GM12874 (cell line): ENCODE measurements around the gene SCT.

Experiments
- TF ChIP-seq, protein P1 (sequence below): IDR thresholded peaks from 2 replicates; pipeline ENCODE4 v1.5.1; 2011; ENCODE audit warnings: low read depth, mild to moderate bottlenecking, control low read depth, low read length, moderate library complexity; ENCODE audit not compliant: insufficient read depth

Gene SCT

DNA sequence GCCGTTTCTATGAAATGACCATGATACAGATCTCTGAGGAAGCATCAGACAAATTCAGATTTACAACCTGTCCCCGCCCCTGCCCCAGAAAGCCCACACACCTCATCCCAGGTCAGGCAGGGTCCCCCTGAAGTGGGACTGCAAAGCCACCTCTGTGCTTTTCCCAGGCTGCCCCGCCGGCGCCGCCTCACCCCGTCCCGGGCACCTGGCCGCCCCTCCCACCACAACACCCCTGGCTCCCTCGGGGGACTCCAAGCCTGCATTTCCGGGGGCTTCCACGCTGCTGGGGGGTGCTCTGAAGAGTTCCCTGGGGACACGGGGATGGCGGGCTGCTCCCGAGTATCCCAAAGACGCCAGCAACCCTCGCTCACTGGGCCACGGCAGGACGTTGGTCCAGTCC lies 33.3 kb upstream of the SCT start:
- TF ChIP-seq, protein P1, sequence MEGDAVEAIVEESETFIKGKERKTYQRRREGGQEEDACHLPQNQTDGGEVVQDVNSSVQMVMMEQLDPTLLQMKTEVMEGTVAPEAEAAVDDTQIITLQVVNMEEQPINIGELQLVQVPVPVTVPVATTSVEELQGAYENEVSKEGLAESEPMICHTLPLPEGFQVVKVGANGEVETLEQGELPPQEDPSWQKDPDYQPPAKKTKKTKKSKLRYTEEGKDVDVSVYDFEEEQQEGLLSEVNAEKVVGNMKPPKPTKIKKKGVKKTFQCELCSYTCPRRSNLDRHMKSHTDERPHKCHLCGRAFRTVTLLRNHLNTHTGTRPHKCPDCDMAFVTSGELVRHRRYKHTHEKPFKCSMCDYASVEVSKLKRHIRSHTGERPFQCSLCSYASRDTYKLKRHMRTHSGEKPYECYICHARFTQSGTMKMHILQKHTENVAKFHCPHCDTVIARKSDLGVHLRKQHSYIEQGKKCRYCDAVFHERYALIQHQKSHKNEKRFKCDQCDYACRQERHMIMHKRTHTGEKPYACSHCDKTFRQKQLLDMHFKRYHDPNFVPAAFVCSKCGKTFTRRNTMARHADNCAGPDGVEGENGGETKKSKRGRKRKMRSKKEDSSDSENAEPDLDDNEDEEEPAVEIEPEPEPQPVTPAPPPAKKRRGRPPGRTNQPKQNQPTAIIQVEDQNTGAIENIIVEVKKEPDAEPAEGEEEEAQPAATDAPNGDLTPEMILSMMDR = no peak

DNA sequence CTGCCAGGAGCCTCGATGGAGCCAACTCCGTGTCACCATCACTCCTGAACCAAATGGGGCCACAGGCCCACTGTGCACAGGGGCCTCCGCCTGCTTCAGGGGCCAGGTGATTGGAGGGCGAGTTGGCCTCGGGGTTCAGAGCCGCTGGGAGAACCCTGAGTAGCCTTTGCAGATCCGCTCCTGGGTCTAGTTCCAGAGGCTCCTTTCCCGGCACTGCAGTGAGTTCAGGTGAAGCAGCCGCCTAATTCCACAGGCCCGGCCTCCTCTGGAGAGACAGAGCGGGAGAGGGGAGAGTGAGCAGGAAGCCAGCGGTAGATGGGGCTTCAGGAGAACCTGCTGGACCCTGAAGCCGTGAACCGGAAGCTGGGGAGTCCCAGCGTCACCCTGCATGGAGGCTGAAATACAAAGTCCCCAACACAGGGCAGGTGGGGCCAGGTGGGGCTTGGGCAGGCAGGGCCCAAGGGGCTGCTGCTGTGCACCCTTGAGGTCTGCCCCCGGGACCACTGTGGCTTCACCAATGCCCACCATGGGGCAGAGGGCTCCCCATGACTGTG lies 32.6 kb upstream of the SCT start:
- TF ChIP-seq, protein P1 = no peak

DNA sequence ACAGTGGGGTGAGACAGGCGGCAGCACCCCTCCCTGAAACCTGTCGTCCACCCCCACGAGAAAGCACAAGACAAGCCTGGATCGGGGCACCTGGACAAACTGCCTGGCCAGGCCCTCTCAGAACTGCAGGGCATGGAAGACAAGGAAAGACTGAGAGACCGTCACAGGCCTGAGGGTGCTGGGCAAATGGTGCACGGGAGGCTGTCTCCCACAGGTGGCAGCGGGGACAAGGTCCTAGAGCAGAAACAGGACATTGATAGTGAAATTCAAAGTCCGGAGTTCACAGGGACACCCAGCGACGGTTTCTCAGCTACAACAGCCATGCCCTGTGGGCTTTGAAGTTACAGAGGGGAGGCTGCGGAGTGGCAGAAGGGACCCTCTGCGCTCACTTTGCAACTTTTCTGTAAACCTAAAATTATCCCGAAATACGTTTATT lies 30.7 kb upstream of the SCT start:
- TF ChIP-seq, protein P1 = no peak

DNA sequence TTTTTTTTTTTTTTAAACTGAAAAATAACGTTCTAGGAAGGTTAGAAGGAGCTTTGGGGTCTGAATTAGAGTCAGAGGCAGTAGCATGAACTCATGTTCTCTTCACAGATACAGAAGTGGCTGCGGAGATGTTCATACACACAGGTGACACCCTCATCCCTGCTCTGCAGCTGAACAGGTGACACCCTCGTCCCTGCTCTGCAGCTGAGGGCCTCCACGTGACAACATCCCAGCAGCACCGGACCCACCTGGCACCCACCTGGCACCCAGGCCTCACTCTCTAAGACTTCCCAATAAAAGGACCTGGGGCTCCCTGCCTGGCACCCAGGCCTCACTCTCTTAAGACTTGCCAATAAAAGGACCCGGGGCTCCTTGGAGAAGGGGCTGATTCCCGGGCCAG lies 29.9 kb upstream of the SCT start:
- TF ChIP-seq, protein P1 = no peak

DNA sequence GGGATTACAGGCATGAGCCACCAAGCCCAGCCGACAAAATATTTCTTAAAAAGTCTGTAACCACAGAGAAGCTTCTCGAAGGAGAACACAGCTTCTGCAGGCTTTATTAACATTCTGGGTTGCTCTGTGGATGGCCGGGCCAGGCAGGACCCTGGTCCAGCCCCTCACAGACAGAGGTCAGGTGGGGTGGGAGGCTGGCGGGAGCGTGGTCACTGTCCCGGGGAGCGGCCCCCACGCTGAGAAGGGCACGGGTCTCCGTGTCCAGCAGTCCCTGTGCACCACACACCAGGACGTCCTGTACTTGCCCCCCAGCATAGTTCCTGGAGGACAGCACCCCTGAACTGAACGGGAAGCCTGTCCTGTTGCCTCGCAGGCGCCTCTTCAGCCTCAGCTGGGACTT lies 29.4 kb upstream of the SCT start:
- TF ChIP-seq, protein P1 = no peak

DNA sequence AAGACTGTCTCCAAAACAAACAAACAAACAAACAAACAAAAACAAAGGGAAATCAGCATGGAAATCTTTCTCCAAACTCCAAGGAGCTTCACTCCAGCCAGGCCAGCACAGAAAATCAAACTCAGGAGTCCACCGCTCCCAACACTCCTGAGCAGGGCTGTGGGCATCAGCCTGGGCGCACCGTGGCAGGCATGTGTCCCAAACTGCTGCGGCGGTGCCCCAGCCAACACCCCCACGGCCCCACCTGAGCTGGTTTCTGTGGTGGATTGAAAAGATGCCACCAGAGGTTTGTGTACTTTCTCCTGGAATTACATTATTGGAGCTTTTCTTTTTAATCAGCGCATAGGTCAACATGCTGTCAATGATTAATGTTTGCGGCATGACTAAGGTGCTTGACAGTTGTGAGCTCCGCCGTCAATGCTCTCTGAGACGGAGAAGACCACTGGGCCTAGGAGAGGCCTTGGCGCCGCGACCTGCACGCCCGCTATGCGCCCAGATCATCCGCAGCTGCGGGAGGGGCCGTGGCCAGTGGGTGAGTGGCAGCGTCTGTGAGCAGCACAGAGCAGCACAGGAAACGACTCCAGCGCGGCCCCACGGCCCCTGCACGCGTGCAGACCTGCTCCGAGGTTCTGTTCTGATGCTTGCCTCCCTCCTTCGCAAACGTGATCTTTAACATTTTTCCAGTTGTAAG lies 28.2 kb upstream of the SCT start:
- TF ChIP-seq, protein P1 = no peak

DNA sequence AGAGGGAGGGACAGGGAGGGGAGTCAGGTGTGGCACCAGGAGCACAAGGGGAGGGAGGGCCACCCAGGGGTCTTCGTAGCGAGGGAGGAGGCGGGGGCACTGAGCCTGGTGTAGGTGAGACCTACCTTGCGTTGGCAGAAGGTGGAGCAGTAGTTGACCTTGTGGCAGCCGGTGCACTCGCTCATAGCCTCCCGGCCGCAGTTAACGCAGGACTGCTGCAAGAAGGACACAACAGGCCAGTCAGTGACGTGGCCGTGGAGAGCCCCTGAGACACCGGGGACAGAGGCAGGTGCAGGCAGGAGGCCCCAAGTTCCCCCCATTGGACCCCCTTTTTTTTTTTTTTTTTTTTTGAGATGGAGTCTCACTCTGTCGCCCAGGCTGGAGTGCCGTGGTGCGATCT lies 26.9 kb upstream of the SCT start:
- TF ChIP-seq, protein P1 = no peak
